Ectodermal cell (in vitro differentiated cells): ENCODE results near the gene NEAT1.

Experiments used
- H3K27ac ChIP-seq: 2 replicates; pipeline ENCODE4 v1.7.0; 2013; ENCODE audit warnings: mild to moderate bottlenecking, low read depth, low read length; ENCODE audit not compliant: insufficient read depth, poor library complexity, severe bottlenecking
- H3K27me3 ChIP-seq: 2 replicates; pipeline ENCODE4 v1.7.0; 2013; ENCODE audit warnings: mild to moderate bottlenecking, low read length; ENCODE audit not compliant: insufficient read depth, control insufficient read depth, poor library complexity, severe bottlenecking
- H3K36me3 ChIP-seq: one replicate; pipeline ENCODE4 v1.7.0; 2013; ENCODE audit warnings: low read length; ENCODE audit not compliant: control insufficient read depth, insufficient read depth
- H3K4me1 ChIP-seq: one replicate; pipeline ENCODE4 v1.7.0; 2013; ENCODE audit warnings: low read length; ENCODE audit not compliant: control insufficient read depth, insufficient read depth
- H3K4me3 ChIP-seq: 2 replicates; pipeline ENCODE4 v1.7.0; 2013; ENCODE audit warnings: low read depth, low read length, control low read depth; ENCODE audit not compliant: insufficient read depth
- H3K9me3 ChIP-seq: 2 replicates; pipeline ENCODE4 v1.7.0; 2013; ENCODE audit warnings: mild to moderate bottlenecking, low read length, moderate library complexity; ENCODE audit not compliant: control insufficient read depth
- whole genome bisulfite sequencing, 2 experiments: methylation state at CpG; one replicate each; pipeline ENCODE4 v1.1.7; 2013; ENCODE audit warnings: missing lambda C conversion rate in 2 of 2; 5-methylcytosine and 5-hydroxymethylcytosine counted together

The NEAT1 gene

DNA sequence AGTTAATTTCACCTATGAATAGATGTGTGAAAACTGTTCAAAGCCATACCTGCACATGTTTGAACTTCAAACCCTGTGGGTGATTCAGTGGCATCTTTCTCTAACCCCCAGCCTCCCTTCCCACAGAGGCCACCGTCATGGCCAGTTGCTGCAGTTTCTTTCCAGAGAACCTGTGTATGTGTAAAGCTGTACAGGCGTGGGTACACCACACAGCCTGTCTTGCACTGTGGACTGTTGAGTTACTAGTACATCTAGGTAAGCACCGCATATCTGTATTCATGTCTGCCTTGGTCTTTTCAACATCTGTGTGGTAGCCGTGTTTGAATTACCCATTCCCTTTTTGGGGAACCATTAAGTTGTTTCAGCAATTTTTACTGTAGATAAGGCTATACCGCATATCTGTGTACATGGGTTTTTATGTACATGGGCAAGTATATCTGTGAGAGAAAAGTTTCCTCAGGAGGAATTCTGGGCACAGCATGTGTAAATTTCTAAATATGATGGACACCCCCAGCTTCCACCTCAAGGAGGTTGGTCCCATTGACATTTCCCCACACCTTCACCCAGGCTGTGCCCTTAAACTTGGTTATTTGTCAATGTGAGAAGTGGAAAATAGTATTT, 13.9 kb downstream of the NEAT1 start:
- Histone ChIP-seq H3K9me3 (no peaks in the 10 kb centered on the region), H3K27ac (no peak overlapping the region), H3K36me3 (no peaks in the 10 kb centered on the region), H3K4me3 (no peak overlapping the region), H3K27me3 (no peaks in the 10 kb centered on the region), H3K4me1 (no peaks in the 10 kb centered on the region)
- WGBS, 2 experiments = 95 to 98% methylated on average over 5 of the region's 5 CpGs

DNA sequence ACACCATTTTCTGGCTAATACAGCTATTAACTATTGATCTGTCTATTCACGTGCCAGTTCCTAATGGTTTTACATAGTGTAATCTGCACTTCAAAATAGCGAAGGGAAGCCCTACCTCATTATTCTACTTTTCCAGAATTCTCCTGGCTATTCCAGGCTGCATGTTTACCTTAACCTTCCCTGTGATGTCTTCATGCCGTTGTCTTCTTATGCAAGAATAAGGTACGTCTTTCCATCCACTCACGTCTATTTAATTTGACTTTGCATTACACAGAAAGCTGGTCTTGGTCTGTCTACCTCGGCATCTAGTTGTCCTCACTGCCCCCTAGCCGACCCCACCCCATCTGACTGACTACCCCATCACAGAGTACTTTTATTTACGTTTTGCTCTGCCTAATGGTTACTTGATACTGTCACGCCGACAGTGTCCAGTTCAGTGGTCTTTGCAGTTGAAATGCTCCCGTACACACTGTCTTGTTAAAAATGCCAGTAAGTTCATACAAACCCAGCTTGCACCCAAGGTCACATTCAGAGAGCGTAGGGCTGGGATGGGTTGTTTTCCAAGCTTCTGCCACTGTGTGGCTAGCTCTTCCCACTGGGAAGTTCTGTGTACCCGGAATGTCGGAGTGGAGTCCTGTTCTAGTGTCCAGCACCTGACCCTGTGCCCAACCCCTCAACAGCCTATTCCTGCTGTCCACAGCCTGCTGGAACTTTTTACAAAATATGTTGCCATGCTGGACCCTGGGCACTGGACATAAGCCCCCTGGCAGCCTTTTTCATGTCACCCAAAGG, 15.0 kb downstream of the NEAT1 start:
- H3K27ac ChIP-seq = no peak overlapping the region
- H3K4me3 ChIP-seq = no peak overlapping the region
- no peaks in the 10 kb centered on the region for H3K36me3 ChIP-seq
- 92 to 94% methylated on average over 14 of the region's 14 CpGs for WGBS, 2 experiments
- no peaks in the 10 kb centered on the region for H3K27me3 ChIP-seq
- no peaks in the 10 kb centered on the region for H3K4me1 ChIP-seq
- H3K9me3 ChIP-seq = no peaks in the 10 kb centered on the region

- Histone ChIP-seq H3K36me3 (no peaks in the 10 kb centered on the region), H3K27me3 (no peaks in the 10 kb centered on the region), H3K4me1 (no peaks in the 10 kb centered on the region), H3K27ac (no peak overlapping the region), H3K4me3 (no peak overlapping the region), H3K9me3 (no peaks in the 10 kb centered on the region)
- WGBS, 2 experiments = 93 to 97% methylated on average over 6 to 8 of the region's 9 CpGs
Measured at GRCh38 chr11:65438257-65439151, 15.9 kb downstream of the NEAT1 start.

GRCh38 chr11:65439331-65440181, 17.0 kb downstream of the NEAT1 start:
- Histone ChIP-seq H3K27ac (no peak overlapping the region), H3K4me3 (no peak overlapping the region), H3K4me1 (no peaks in the 10 kb centered on the region), H3K36me3 (no peaks in the 10 kb centered on the region), H3K27me3 (no peaks in the 10 kb centered on the region), H3K9me3 (no peaks in the 10 kb centered on the region)
- 91% methylated on average over 6 to 7 of the region's 7 CpGs for WGBS, 2 experiments

DNA sequence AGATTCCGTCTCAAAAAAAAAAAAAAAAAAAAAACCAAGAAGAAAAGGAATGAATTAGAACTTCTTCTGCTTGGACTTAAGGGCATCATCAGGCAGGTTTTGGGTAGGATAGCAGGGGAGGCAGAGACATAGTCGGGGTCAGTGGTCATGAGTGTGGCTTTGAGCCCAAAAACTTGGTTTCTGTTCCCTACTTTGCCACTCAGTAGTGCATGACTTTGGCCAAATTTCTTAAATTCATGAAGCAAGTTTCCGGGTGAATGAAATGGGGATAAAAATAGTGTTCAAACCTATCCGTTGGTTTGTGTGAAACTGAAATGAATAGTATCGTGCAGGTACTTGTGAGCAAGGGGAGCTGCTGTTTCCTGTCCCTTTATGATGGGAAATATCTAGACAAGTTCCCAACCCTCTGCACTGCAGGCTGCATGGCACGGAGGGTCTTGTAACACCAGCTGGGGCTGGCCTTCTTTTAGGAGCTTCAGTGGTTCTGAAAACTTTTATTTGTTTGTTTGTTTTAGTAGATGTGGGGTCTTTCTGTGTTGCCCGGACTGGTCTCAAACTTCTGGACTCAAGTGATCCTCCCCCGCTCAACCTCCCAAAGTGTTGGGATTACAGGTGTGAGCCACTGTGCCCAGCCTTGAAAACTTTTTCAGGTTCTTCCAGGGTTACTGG, 18.4 kb downstream of the NEAT1 start:
- WGBS, 2 experiments = 95 to 96% methylated on average over 8 of the region's 8 CpGs
- Histone ChIP-seq H3K4me3 (no peak overlapping the region), H3K4me1 (no peaks in the 10 kb centered on the region), H3K9me3 (no peaks in the 10 kb centered on the region), H3K27me3 (no peaks in the 10 kb centered on the region), H3K27ac (no peak overlapping the region), H3K36me3 (no peaks in the 10 kb centered on the region)

GRCh38 chr11:65442842-65443331, 20.3 kb downstream of the NEAT1 start:
- no peaks in the 10 kb centered on the region for H3K27me3 ChIP-seq
- H3K9me3 ChIP-seq = no peaks in the 10 kb centered on the region
- no peak overlapping the region for H3K27ac ChIP-seq
- no peaks in the 10 kb centered on the region for H3K36me3 ChIP-seq
- H3K4me1 ChIP-seq = no peaks in the 10 kb centered on the region
- H3K4me3 ChIP-seq = no peak overlapping the region
- 92 to 95% methylated on average over 9 of the region's 9 CpGs for WGBS, 2 experiments

- no peaks in the 10 kb centered on the region for H3K36me3 ChIP-seq
- peaks cover 5% of the 10 kb centered on the region for H3K4me1 ChIP-seq
Measured at GRCh38 chr11:65444314-65445051, 21.9 kb downstream of the NEAT1 start.

DNA sequence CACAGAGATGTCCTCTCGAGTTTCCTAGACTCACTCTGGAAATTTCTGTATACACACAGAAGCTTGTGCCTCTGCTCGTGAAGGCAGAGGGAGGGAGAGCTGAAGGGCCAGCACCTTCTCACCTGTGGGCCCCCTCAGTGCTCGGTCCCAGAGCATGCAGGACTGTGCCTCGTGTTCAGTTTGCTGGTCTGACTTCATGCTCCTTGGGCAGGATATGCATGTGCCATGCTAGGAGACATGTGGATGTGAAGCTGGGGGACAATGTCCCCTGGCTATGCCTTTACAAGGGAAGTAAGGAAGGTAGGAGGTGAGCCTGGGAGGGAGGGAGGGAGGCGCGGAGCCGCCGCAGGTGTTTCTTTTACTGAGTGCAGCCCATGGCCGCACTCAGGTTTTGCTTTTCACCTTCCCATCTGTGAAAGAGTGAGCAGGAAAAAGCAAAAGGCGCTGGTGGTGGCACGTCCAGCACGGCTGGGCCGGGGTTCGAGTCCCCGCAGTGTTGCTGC, 22.6 kb downstream of the NEAT1 start:
- no peak overlapping the region for H3K4me3 ChIP-seq
- no peak overlapping the region for H3K27ac ChIP-seq
- no peaks in the 10 kb centered on the region for H3K9me3 ChIP-seq
- H3K36me3 ChIP-seq = no peaks in the 10 kb centered on the region
- 91 to 94% methylated on average over 15 of the region's 15 CpGs for WGBS, 2 experiments
- H3K27me3 ChIP-seq = no peaks in the 10 kb centered on the region
- H3K4me1 ChIP-seq = peaks cover 5% of the 10 kb centered on the region

More at GRCh38 chr11:65444314-65445051, 21.9 kb downstream of the NEAT1 start:
- Histone ChIP-seq H3K4me3 (no peak overlapping the region), H3K27me3 (no peaks in the 10 kb centered on the region), H3K27ac (no peak overlapping the region), H3K9me3 (no peaks in the 10 kb centered on the region)
- 91 to 94% methylated on average over 14 of the region's 14 CpGs for WGBS, 2 experiments
